Ascending aorta (tissue), 2 donors: Measurements from ENCODE around the gene SNW1. TPM values are rescaled to one million over a fixed set of nuclear protein-coding genes. Genes with fewer than 3 reads are reported as not detected.

ENCODE experiments used
- DNase-seq, 2 donors: peaks; one replicate each; pipeline ENCODE4 v3.0.0-alpha.2; 2019; ENCODE audit warnings: low spot score in 2 of 2
- H3K27ac ChIP-seq, 2 donors: fragments of 200-600 bp; sonication (generic); one replicate each; pipeline ENCODE4 v1.5.1; 2016 to 2017; ENCODE audit warnings: mild to moderate bottlenecking in 1 of 2
- H3K27me3 ChIP-seq: fragments of 200-600 bp; sonication (generic); one replicate; pipeline ENCODE4 v1.5.1; 2017
- H3K36me3 ChIP-seq, 2 donors: fragments of 200-600 bp; sonication (generic); one replicate each; pipeline ENCODE4 v1.5.1; 2016
- H3K4me1 ChIP-seq, 2 donors: fragments of 200-600 bp; sonication (generic); one replicate each; pipeline ENCODE4 v1.5.1; 2016 to 2017; ENCODE audit warnings: mild to moderate bottlenecking in 1 of 2
- H3K4me3 ChIP-seq, 2 donors: fragments of 200-600 bp; sonication (generic); one replicate each; pipeline ENCODE4 v1.5.1; 2016 to 2017; ENCODE audit warnings: mild to moderate bottlenecking in 1 of 2
- H3K9me3 ChIP-seq, 2 donors: fragments of 200-600 bp; sonication (generic); one replicate each; pipeline ENCODE4 v1.5.1; 2016
- CTCF ChIP-seq, 3 experiments: fragments of 200-600 bp in 2 of 3; fragments of 450-650 bp in 1 of 3; sonication (generic) in 2 of 3; IDR thresholded peaks; one replicate each; pipeline ENCODE4 v1.5.1; 2016 to 2019; ENCODE audit warnings: antibody characterized with exemption in 3 of 3, mild to moderate bottlenecking in 1 of 3, moderate library complexity in 1 of 3
- intact Hi-C: fragments of 100-400 bp; cut with DNase I; formaldehyde crosslinking; loops from one replicate; pipeline ENCODE4 v1.15.1; 2023
- total RNA-seq: library from RNA; depleted of rRNA; stranded (reverse); fragments of >200 nt; gene quantifications from one replicate; pipeline ENCODE4 v1.1.0, GENCODE V29; 2016

The SNW1 gene
- total RNA-seq, 1 donor from 2014 or later: 16.8 TPM

- Histone ChIP-seq H3K36me3 (peaks cover 34 to 40% of the 10 kb centered on the region in 2 donors), H3K27me3 (no peaks in the 10 kb centered on the region), H3K4me1 (peaks cover 12 to 20% of the 10 kb centered on the region in 2 donors), H3K4me3 (peak overlapping the region; percentile 66 to 88), H3K9me3 (no peaks in the 10 kb centered on the region), H3K27ac (no peak overlapping the region)
- DNase-seq: no peak
- intact Hi-C loops: loop anchor here (1.0 to 5.0 kb wide), 3 partner anchors 53 to 386 kb away; partner anchors contain the start of genes ADCK1, GSTZ1, POMT2 and SNW1
- no peak for TF ChIP-seq CTCF (IDR thresholded peaks at IDR 0.05)
Measured at GRCh38 chr14:77708749-77709148, 52.2 kb downstream of the SNW1 start.

GRCh38 chr14:77707724-77708408 is 53.1 kb downstream of the SNW1 start, which contains the start of the genes ALKBH1 and SLIRP:
ALKBH1 (minus strand) TSS chr14:77708023; CDS start chr14:77708004, 19 bp downstream.
SLIRP (plus strand) TSS chr14:77708103; CDS start chr14:77708112, 9 bp downstream.
- intact Hi-C loops: loop anchor here (1.0 to 5.0 kb wide), 5 partner anchors 53 to 386 kb away; partner anchors contain the start of genes ADCK1, AHSA1, GSTZ1 and POMT2
- Histone ChIP-seq H3K4me1 (peaks cover 12 to 20% of the 10 kb centered on the region in 2 donors), H3K36me3 (peaks cover 38 to 41% of the 10 kb centered on the region in 2 donors), H3K4me3 (peak within 1 kb of the TSS; percentile 66 to 88), H3K27me3 (no peaks in the 10 kb centered on the region), H3K9me3 (no peaks in the 10 kb centered on the region), H3K27ac (peak within 1 kb of the TSS; percentile 13 to 45)
- no peak for TF ChIP-seq CTCF (IDR thresholded peaks at IDR 0.05)
- DNase-seq: peak; percentile 52 to 93

DNA sequence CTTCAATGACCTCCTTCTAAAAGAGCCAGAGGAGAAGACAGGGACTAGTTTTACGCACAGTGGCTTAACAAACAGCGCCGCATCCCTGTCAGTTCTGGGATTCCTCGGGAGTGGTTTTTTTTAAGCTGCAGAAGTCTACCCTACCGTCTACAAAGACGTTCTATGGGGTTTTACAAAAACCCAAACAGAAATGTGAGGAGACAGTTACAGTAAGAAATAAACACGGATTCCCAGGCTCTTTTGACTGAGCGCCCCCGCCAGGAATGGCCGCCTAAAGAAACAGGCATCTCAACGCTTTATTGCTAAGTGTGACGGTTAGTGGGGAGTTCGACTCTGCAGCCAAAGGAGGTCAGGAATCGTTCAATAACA is 53.6 kb downstream of the SNW1 start:
- Histone ChIP-seq H3K4me3 (peak overlapping the region; percentile 66 to 88), H3K9me3 (no peaks in the 10 kb centered on the region), H3K36me3 (peaks cover 38 to 42% of the 10 kb centered on the region in 2 donors), H3K4me1 (peaks cover 12 to 20% of the 10 kb centered on the region in 2 donors), H3K27ac (peak overlapping the region; percentile 13 to 45), H3K27me3 (no peaks in the 10 kb centered on the region)
- intact Hi-C loops: loop anchor here (1.0 to 5.0 kb wide), 3 partner anchors 91 to 385 kb away; partner anchors contain the start of genes AHSA1, GSTZ1, POMT2 and SPTLC2
- no peak for DNase-seq
- peak in 1 of 3 experiments; percentile 22 for TF ChIP-seq CTCF (IDR thresholded peaks at IDR 0.05)

DNA sequence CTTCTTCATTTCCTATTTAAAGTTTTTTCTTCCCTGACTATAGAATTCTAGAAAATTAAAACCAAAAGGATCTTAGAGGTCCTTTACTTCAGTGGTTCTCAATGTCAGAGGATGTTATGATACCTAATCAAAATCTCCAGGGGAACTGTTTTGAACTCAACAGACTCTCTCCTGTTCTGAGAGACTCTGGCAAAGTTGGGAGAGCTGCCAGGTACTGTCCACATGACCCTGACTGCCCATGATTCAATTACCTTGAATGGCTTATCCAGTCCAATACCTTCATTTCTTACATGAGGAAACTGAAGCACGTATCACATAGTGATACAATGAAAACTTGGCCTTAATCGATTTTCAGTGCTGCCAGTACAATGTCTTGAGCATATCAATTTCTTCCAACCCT is 69.7 kb downstream of the SNW1 start:
- no peak for TF ChIP-seq CTCF (IDR thresholded peaks at IDR 0.05)
- Histone ChIP-seq H3K36me3 (peaks cover 28 to 58% of the 10 kb centered on the region in 2 donors), H3K27me3 (no peaks in the 10 kb centered on the region), H3K27ac (no peak overlapping the region), H3K4me3 (no peak overlapping the region), H3K9me3 (no peaks in the 10 kb centered on the region), H3K4me1 (no peaks in the 10 kb centered on the region)
- intact Hi-C loops: no loop called here
- DNase-seq: no peak

DNA sequence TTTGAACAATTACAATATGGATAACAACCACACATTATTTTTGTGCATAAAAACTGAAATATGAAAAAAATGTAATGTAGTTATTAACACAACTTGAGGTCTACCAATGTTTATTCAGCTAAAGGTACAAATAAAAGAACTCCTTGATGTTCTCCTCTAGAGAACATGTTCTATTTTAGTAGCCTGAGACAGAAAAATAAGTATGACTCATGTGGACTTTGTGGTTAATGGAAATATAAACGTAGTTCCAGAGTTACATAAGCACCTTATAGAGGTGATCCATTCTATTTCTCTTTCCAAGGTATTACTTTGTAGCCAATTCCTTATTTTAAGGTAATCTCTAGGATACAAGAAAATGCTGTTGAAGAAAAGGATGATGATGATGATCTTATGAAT is 78.8 kb downstream of the SNW1 start:
- Histone ChIP-seq H3K4me3 (no peak overlapping the region), H3K36me3 (peaks cover 10 to 27% of the 10 kb centered on the region in 2 donors), H3K27ac (no peak overlapping the region), H3K27me3 (no peaks in the 10 kb centered on the region), H3K9me3 (no peaks in the 10 kb centered on the region), H3K4me1 (peaks cover 0 to 8% of the 10 kb centered on the region in 2 donors)
- TF ChIP-seq CTCF (IDR thresholded peaks at IDR 0.05): no peak
- DNase-seq: no peak
- intact Hi-C loops: no loop called here
